Measurements from ENCODE around the gene KRT86. TPM values are rescaled to one million over a fixed set of nuclear protein-coding genes. Genes with fewer than 3 reads are reported as not detected.

The KRT86 gene
- total and polyA plus RNA-seq, 2 of the 8 experiments (the other 6 are each of a cell fraction or from before 2014, with no cell fraction given) = 0.12 TPM; not detected in 1

GRCh38 chr12:52317468-52318052 lies 43.1 kb downstream of the KRT86 start (continued):
- TF ChIP-seq PHF8 (conservative IDR thresholded peaks at IDR 0.05; ENCODE audit: low read depth, low read length) (no peak), EGR1 (IDR thresholded peaks at IDR 0.05; ENCODE audit: borderline replicate concordance, low read depth, low read length) (no peak), EP300 (IDR thresholded peaks at IDR 0.05; ENCODE audit: borderline replicate concordance in 1 of 2, low read depth in 2 of 2, low read length in 2 of 2) (no peak), SP2 (IDR thresholded peaks at IDR 0.05; ENCODE audit: low read length) (no peak)
